ENCODE results near the gene POGZ. TPM values are rescaled to one million over a fixed set of nuclear protein-coding genes. Genes with fewer than 3 reads are reported as not detected.

The POGZ gene
- total RNA-seq, 1 experiment from 2014 or later = 77.9 TPM

DNA sequence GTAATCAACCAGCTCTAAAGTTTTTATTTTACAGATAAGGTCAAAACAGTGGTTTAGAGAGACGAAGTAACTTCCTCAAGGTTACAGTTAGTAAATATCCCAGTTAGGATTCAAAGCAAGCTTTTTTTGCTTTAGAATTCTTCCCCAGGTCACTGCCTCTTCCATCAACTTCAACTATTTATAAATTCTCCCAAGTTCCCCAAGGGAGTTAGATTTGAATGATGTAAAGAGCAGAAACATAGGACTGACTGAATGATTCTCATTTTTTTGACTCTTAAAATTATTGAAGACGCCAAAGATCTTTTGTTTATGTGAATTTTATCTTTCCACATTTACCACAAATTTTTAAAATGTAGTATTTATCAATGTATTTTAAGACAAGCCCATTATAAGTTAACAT is 4.1 kb downstream of the POGZ start:
- Histone ChIP-seq H3K9me2 (replicated peaks; ENCODE audit: low read length) (no peaks in the 10 kb centered on the region), H3K27ac (ENCODE audit: low read length) (no peak overlapping the region), H3K9ac (ENCODE audit: low read length) (no peak overlapping the region), H3K9me3 (ENCODE audit: low read length) (no peaks in the 10 kb centered on the region), H3K4me1 (ENCODE audit: insufficient read depth, low read length) (peaks cover 12% of the 10 kb centered on the region), H3K79me2 (ENCODE audit: low read length) (peaks cover 81% of the 10 kb centered on the region), H2AFZ (ENCODE audit: low read length) (no peak overlapping the region), H4K20me1 (ENCODE audit: low read length) (0 out of 2 replicates have a peak, but pooled peaks cover 7% of the 10 kb centered on the region), H3K36me3 (ENCODE audit: low read depth, low read length) (peaks cover 7% of the 10 kb centered on the region; the same call in 1 of the 2 replicates), H3K27me3 (ENCODE audit: low read length) (no peaks in the 10 kb centered on the region), H3F3A (ENCODE audit: low read length, unreplicated experiment) (no peaks in the 10 kb centered on the region), H3K4me3 (ENCODE audit: low read length) (no peak overlapping the region), H3K4me2 (ENCODE audit: low read length) (no peak overlapping the region)
- BruUV-seq (replicated peaks) = no TSS peak
- no peak for DNase-seq
- intact Hi-C loops (cut with micrococcal nuclease) = no loop called here
- ATAC-seq = no peak
- ChIA-PET CTCF (no interaction called here), POLR2A (ENCODE audit: unreplicated experiment) (no interaction called here)
- TF ChIP-seq, protein P1, sequence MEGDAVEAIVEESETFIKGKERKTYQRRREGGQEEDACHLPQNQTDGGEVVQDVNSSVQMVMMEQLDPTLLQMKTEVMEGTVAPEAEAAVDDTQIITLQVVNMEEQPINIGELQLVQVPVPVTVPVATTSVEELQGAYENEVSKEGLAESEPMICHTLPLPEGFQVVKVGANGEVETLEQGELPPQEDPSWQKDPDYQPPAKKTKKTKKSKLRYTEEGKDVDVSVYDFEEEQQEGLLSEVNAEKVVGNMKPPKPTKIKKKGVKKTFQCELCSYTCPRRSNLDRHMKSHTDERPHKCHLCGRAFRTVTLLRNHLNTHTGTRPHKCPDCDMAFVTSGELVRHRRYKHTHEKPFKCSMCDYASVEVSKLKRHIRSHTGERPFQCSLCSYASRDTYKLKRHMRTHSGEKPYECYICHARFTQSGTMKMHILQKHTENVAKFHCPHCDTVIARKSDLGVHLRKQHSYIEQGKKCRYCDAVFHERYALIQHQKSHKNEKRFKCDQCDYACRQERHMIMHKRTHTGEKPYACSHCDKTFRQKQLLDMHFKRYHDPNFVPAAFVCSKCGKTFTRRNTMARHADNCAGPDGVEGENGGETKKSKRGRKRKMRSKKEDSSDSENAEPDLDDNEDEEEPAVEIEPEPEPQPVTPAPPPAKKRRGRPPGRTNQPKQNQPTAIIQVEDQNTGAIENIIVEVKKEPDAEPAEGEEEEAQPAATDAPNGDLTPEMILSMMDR (conservative IDR thresholded peaks at IDR 0.05; ENCODE audit: low read depth, low read length) = no peak
- no peak for TF ChIP-seq EZH2phosphoT487 (IDR thresholded peaks at IDR 0.05; ENCODE audit: borderline replicate concordance, low read length)

DNA sequence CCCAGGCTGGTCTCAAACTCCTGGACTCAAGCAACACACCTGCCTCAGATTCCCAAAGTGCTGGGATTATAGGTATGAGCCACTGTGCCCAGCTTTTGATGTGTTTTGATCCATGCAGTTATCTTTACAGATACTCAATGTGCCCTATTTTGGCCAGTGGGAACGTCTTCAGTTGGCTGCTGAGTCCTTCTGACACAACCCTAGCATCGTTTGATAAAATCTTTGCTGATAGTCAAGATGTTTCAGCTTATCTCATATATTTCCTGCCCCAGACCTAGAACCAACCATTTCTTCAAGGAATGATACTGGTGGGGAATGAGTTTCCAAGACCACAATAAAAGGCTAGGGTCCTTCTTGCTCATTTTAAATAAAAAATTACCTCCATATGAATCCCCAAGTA is 11.6 kb downstream of the POGZ start:
- DNase-seq = no peak
- H3K27me3 ChIP-seq (ENCODE audit: low read length) = no peaks in the 10 kb centered on the region
- H3K4me3 ChIP-seq (ENCODE audit: low read length) = no peak overlapping the region
- H4K20me1 ChIP-seq (ENCODE audit: low read length) = 0 out of 2 replicates have a peak, but pooled peaks cover 6% of the 10 kb centered on the region
- no peak overlapping the region for H3K9ac ChIP-seq (ENCODE audit: low read length)
- ChIA-PET CTCF (interaction anchor here (0.7 kb wide), 1 partner anchor 81 kb away, joined by 9 read pairs; no protein-coding TSS in a partner anchor), POLR2A (ENCODE audit: unreplicated experiment) (no interaction called here)
- no peaks in the 10 kb centered on the region for H3K36me3 ChIP-seq (ENCODE audit: low read depth, low read length)
- no peak overlapping the region for H2AFZ ChIP-seq (ENCODE audit: low read length)
- TF ChIP-seq, protein P1 (conservative IDR thresholded peaks at IDR 0.05; ENCODE audit: low read depth, low read length) = no peak
- TF ChIP-seq EZH2 (IDR thresholded peaks at IDR 0.05; ENCODE audit: low read length, unreplicated experiment) (no peak), EZH2phosphoT487 (IDR thresholded peaks at IDR 0.05; ENCODE audit: borderline replicate concordance, low read length) (no peak)
- H3F3A ChIP-seq (ENCODE audit: low read length, unreplicated experiment) = no peaks in the 10 kb centered on the region
- H3K9me2 ChIP-seq (replicated peaks; ENCODE audit: low read length) = no peaks in the 10 kb centered on the region
- no peak overlapping the region for H3K4me2 ChIP-seq (ENCODE audit: low read length)
- H3K27ac ChIP-seq (ENCODE audit: low read length) = no peak overlapping the region
- intact Hi-C loops (cut with micrococcal nuclease) = no loop called here
- H3K79me2 ChIP-seq (ENCODE audit: low read length) = peaks cover 98% of the 10 kb centered on the region
- no peaks in the 10 kb centered on the region for H3K9me3 ChIP-seq (ENCODE audit: low read length)
- peaks cover 11% of the 10 kb centered on the region for H3K4me1 ChIP-seq (ENCODE audit: insufficient read depth, low read length)
- BruUV-seq (replicated peaks) = no TSS peak
- ATAC-seq = no peak

DNA sequence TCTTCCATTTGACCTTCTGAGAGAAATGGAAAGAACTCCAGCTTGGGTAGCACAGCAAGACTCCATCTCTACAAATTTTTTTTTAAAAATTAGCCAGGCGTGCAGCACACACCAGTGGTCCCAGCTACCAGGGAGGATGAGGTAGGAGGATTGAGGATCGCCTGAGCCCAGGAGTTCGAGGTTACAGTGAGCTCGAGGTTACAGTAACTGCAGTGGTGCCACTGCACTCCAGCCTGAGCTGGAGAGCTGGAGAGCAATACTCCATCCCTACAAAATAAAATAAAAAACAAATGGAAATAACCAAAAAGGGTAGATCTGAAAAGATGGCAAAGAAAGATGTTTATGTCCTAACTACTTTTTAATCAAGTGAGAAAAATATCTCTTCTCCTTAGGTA is 14.5 kb downstream of the POGZ start:
- no peaks in the 10 kb centered on the region for H3K27me3 ChIP-seq (ENCODE audit: low read length)
- BruUV-seq (replicated peaks) = no TSS peak
- ChIA-PET POLR2A (ENCODE audit: unreplicated experiment) (no interaction called here), CTCF (interaction anchor here (0.6 to 1.2 kb wide), 6 partner anchors 91 to 290 kb away, joined by 3 to 4 read pairs (median 3); no protein-coding TSS in a partner anchor)
- H3K9me3 ChIP-seq (ENCODE audit: low read length) = no peaks in the 10 kb centered on the region
- no peaks in the 10 kb centered on the region for H3F3A ChIP-seq (ENCODE audit: low read length, unreplicated experiment)
- peaks cover 11% of the 10 kb centered on the region for H3K4me1 ChIP-seq (ENCODE audit: insufficient read depth, low read length)
- 0 out of 2 replicates have a peak, but pooled peaks cover 6% of the 10 kb centered on the region for H4K20me1 ChIP-seq (ENCODE audit: low read length)
- DNase-seq (no peak), ATAC-seq (peak; percentile 14)
- peaks cover 97% of the 10 kb centered on the region for H3K79me2 ChIP-seq (ENCODE audit: low read length)
- H3K27ac ChIP-seq (ENCODE audit: low read length) = no peak overlapping the region
- H3K4me2 ChIP-seq (ENCODE audit: low read length) = peak overlapping the region; percentile 51
- intact Hi-C loops (cut with micrococcal nuclease) = loop anchor here (1.0 to 5.0 kb wide), 6 partner anchors 14 to 291 kb away; partner anchors contain the start of gene TUFT1
- TF ChIP-seq EZH2 (IDR thresholded peaks at IDR 0.05; ENCODE audit: low read length, unreplicated experiment) = no peak
- TF ChIP-seq, protein P1 (conservative IDR thresholded peaks at IDR 0.05; ENCODE audit: low read depth, low read length) = no peak
- no peak for TF ChIP-seq EZH2phosphoT487 (IDR thresholded peaks at IDR 0.05; ENCODE audit: borderline replicate concordance, low read length)
- H3K36me3 ChIP-seq (ENCODE audit: low read depth, low read length) = peaks cover 9% of the 10 kb centered on the region; the same call in 1 of the 2 replicates
- H2AFZ ChIP-seq (ENCODE audit: low read length) = no peak overlapping the region
- H3K9me2 ChIP-seq (replicated peaks; ENCODE audit: low read length) = no peaks in the 10 kb centered on the region
- no peak overlapping the region for H3K4me3 ChIP-seq (ENCODE audit: low read length)
- H3K9ac ChIP-seq (ENCODE audit: low read length) = no peak overlapping the region
